ENCODE measurements around the gene MLN.
A peak's percentile ranks its signal among the peaks of the same experiment; 100 is the strongest.

Gene MLN

GRCh38 chr6:33752646-33753015, 51.2 kb downstream of the MLN start:
- DNase-seq (ENCODE audit: low spot score), result no peak

DNA sequence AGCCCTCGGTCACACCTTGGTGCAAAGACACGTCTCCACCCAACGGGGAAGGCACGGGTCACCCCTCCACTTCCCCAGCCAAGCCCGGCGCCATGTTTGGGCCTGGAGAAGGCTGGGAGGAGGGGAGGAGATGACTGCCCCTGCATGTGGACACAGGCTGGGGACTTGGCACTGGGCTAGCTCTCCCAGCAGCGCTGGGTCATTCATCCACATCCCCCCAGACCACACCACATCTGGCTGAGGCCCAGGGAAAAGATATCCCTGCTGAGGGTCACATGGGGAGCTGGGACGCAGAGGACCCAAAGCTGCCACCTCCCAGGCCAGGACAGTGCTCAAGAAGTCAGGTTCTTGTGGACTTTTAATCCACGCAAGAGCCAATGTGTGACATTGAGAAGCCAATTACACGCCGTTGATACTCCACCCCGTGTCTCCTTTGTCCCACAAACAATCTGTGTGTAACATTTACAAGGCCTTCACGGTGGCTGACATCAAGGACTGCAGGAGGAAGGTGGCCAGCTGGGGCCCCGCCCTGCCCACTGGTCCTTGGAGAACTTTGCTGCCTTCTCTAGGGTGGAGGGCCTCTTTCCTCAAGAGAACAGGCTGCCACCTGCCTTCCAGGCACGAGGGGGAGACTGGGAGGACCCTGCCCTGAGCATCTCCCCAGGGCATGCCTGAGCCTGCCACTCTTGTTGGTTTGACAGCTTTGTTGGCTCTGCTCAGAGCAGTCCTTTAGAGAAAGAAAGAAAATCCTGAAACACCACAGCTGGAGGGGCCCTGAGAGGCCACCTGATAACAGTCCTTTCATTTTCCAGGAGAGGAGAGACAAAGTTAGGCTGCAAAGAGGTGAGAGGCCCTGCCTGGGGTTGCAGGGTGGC, 51.8 kb downstream of the MLN start:
- no peak for DNase-seq (ENCODE audit: low spot score)

GRCh38 chr6:33750244-33750991, 53.4 kb downstream of the MLN start:
- no peak for DNase-seq (ENCODE audit: low spot score)

- no peak for DNase-seq (ENCODE audit: low spot score)
These were observed 54.4 kb downstream of the MLN start for GRCh38 chr6:33749401-33749800.

- DNase-seq (ENCODE audit: low spot score), result no peak
These were observed 55.0 kb downstream of the MLN start for GRCh38 chr6:33748841-33749240.

GRCh38 chr6:33747823-33748222, 56.0 kb downstream of the MLN start:
- no peak for DNase-seq (ENCODE audit: low spot score)

DNA sequence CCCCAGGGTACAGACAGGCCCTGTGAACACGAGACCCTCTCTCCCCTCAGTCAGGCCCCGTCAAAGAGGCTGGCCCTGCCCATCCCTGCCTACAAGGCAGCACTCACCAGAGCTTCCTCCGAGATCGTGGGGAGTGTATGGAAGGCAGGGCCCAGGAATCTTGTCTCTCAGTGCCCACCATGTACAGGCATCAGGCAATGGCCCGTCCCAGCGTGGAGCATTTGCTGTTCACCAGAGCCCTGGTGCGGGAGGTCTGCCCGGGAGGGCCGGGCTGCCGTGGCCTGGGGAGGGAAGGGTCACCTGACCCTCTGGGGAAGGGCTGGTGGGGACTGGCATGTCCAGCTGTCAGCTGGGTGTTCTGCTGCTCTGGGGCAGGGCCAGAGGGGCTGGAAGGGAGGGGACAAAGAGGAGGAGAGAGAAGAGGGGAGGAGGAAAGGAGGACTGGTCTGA, 57.1 kb downstream of the MLN start, which contains the start of gene IP6K3:
Gene IP6K3 (minus strand): TSS at position 255 of the 450 bp plus-strand sequence. CDS start 11,429 bp downstream, outside the sequence.
- peak; percentile 94 for DNase-seq (ENCODE audit: low spot score)

GRCh38 chr6:33746036-33746600, 57.7 kb downstream of the MLN start:
- DNase-seq (ENCODE audit: low spot score), result peak; percentile 87

DNA sequence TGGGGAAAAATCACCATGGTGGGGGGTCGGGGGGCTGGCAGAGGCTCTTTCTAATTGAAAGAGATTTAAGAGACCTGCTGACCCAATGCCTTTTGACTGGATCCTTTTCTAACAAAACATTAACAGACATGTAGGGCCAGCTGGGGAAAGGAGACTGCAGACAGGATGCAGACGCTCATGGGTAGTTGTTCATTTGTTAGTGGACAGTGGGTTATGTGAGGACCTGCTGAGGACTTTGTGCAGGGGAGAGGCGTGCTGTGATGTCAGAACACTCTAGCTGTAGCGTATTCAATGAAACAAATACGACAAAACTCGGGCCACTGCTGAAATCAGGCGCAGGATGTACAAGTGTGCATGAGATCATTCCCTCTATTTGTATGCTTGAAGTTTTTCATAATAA, 58.3 kb downstream of the MLN start:
- DNase-seq (ENCODE audit: low spot score), result peak; percentile 38

DNA sequence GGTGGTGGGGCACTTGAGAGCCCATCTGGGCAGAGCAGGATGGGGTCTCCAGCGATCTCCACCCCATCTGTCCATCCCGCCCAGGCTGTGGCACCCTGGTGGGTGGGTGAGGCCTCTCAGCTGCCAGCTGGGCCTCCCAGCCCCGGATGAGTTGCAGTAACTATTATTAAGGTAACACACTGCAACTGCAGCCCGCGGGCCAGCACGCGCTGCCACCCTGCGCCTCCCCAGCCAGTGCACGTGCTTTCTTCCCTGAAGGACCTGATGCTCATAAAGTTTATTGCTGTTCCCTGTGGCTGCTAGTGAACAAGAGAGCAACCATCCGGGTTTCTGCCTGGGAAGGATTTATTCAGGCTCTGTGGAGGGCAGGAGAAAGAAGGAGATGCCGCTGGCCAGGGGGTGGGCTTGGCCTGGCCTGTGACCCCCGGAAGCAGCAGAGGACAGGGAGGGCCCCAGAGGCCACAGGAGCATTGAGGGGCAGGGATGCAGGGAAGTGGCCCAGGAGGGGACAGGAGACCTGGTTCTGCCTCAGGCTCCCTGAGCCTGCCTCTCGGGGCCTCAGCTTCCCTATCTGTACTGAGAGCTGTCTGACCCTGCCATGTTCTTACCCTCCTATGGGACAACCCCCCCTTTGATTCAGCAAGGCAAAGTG, 58.8 kb downstream of the MLN start:
- DNase-seq (ENCODE audit: low spot score), result no peak
